K562 (cell line): ENCODE results near the gene PRRT2. TPM values are rescaled to one million over a fixed set of nuclear protein-coding genes. Genes with fewer than 3 reads are reported as not detected.
A peak's percentile ranks its signal among the peaks of the same experiment; 100 is the strongest.

ENCODE experiments used
- ATAC-seq: fragments of 200-7000 bp; cut with Tn5 transposase; 3 replicates; pipeline ENCODE4 v1.9.1; 2020; ENCODE audit warnings: moderate library complexity
- BruUV-seq: library from RNA; stranded (reverse); fragments of 400-500 nt; replicated peaks from 2 replicates; lab custom pipeline; 2021; lab: Mats Ljungman, UMichigan
- CTCF ChIA-PET: fragments of 300-600 bp; formaldehyde crosslinking; extraction: SDS; loops from one replicate; lab custom pipeline; 2021; ENCODE audit warnings: low intra/inter-chr PET ratio; lab: Yijun Ruan, JAX
- POLR2A ChIA-PET: fragments of 300-600, 350-650 bp; sonication (Branson Sonifier 250); formaldehyde crosslinking; extraction: SDS; loops from one replicate; lab custom pipeline; 2021; ENCODE audit warnings: antibody characterized with exemption, inconsistent platforms; lab: Yijun Ruan, JAX
- DNase-seq, 4 experiments: peaks; one replicate each; pipeline versions ENCODE4 v3.0.0 to v3.0.0-alpha.2; 2011 to 2018; ENCODE audit warnings: low spot score in 3 of 4, mixed read lengths in 3 of 4; ENCODE audit errors: extremely low read depth in 1 of 4
- FAIRE-seq: peaks from 2 replicates; lab custom pipeline; 2011; peaks lifted over from hg19 to GRCh38; lab: Jason Lieb, UNC
- H2AFZ ChIP-seq: 2 replicates; pipeline ENCODE4 v1.6.0; 2011; ENCODE audit warnings: low read depth, low read length, control low read depth, inconsistent platforms
- H3K27ac ChIP-seq: fragments of 200-600 bp; 3 replicates; pipeline ENCODE4 v1.8.0; 2011; ENCODE audit warnings: low read depth, mild to moderate bottlenecking, control low read depth, inconsistent platforms, low read length, moderate library complexity, mixed read lengths; ENCODE audit errors: extremely low read depth
- H3K27me3 ChIP-seq, 2 experiments: fragments of 300-600 bp in 1 of 2; 2 replicates in 1 of 2; 3 replicates in 1 of 2; pipeline versions ENCODE4 v1.6.0 to v1.8.0; 2011; ENCODE audit warnings: inconsistent platforms in 2 of 2, low read length in 2 of 2, mild to moderate bottlenecking in 1 of 2, mixed read lengths in 1 of 2, moderate library complexity in 1 of 2; ENCODE audit not compliant: control insufficient read depth in 2 of 2, insufficient read depth in 2 of 2
- H3K36me3 ChIP-seq: fragments of 300-600 bp; 3 replicates; pipeline ENCODE4 v1.8.0; 2011; ENCODE audit warnings: mild to moderate bottlenecking, low read length, inconsistent platforms; ENCODE audit not compliant: control insufficient read depth, insufficient read depth
- H3K4me1 ChIP-seq, 2 experiments: fragments of 200-600 bp in 1 of 2; replicated peaks in 1 of 2; 2 replicates in 1 of 2; 3 replicates in 1 of 2; pipeline versions ENCODE4 v1.5.1 to v1.8.0; 2011; ENCODE audit warnings: inconsistent platforms in 2 of 2, low read length in 2 of 2, mild to moderate bottlenecking in 1 of 2, mixed read lengths in 1 of 2, moderate library complexity in 1 of 2; ENCODE audit not compliant: control insufficient read depth in 2 of 2, insufficient read depth in 2 of 2
- H3K4me2 ChIP-seq: 2 replicates; pipeline ENCODE4 v1.6.1; 2011; ENCODE audit warnings: low read length, control low read depth, inconsistent platforms, mixed read lengths; ENCODE audit not compliant: insufficient read depth
- H3K4me3 ChIP-seq: fragments of 200-600 bp; sonication (generic), shearing (Covaris generic); 2 replicates; pipeline ENCODE4 v1.5.1; 2016; ENCODE audit warnings: control low read depth, inconsistent platforms
- H3K79me2 ChIP-seq: fragments of 200-600 bp; 3 replicates; pipeline ENCODE4 v1.8.0; 2011; ENCODE audit warnings: low read length, inconsistent platforms; ENCODE audit not compliant: control insufficient read depth, insufficient read depth
- H3K9ac ChIP-seq, 2 experiments: 2 replicates each; pipeline versions ENCODE4 v1.6.0 to v1.6.1; 2011; ENCODE audit warnings: low read depth in 2 of 2, low read length in 2 of 2, control low read depth in 1 of 2, inconsistent platforms in 1 of 2, mild to moderate bottlenecking in 1 of 2, mixed read lengths in 1 of 2; ENCODE audit not compliant: insufficient read depth in 1 of 2
- H3K9me1 ChIP-seq: one replicate; pipeline ENCODE4 v1.6.0; 2011; ENCODE audit warnings: inconsistent platforms, mild to moderate bottlenecking, low read length, moderate library complexity; ENCODE audit not compliant: control insufficient read depth, insufficient read depth
- H3K9me3 ChIP-seq: replicated peaks from 2 replicates; pipeline ENCODE4 v1.5.1; 2011; ENCODE audit warnings: low read depth, low read length, inconsistent platforms; ENCODE audit not compliant: control insufficient read depth, insufficient read depth
- H4K20me1 ChIP-seq: replicated peaks from 2 replicates; pipeline ENCODE4 v1.6.1; 2011; ENCODE audit warnings: low read length, inconsistent platforms, mixed read lengths; ENCODE audit not compliant: control insufficient read depth, insufficient read depth
- BDP1 ChIP-seq: IDR thresholded peaks from 3 replicates; pipeline ENCODE4 v1.6.1; 2011; ENCODE audit not compliant: insufficient read length, insufficient read depth
- GTF2A2 ChIP-seq: IDR thresholded peaks from 2 replicates; pipeline ENCODE4 v1.6.1; 2016; ENCODE audit warnings: mild to moderate bottlenecking, missing genetic modification characterization, missing compliant biosample characterization
- HOMEZ ChIP-seq: fragments of 250-450 bp; sonication (Bioruptor Pico); IDR thresholded peaks from 2 replicates; pipeline ENCODE4 v1.4.0; 2020; ENCODE audit warnings: mild to moderate bottlenecking, moderate library complexity
- LARP7 ChIP-seq: fragments of 450-650 bp; IDR thresholded peaks from 2 replicates; pipeline ENCODE4 v1.6.1; 2016
- NELFE ChIP-seq: IDR thresholded peaks from 2 replicates; pipeline ENCODE4 v1.6.1; 2011; ENCODE audit warnings: mild to moderate bottlenecking; ENCODE audit not compliant: insufficient read depth, insufficient read length
- PBX2 ChIP-seq, 2 experiments: IDR thresholded peaks in 1 of 2; conservative IDR thresholded peaks in 1 of 2; 2 replicates each; pipeline ENCODE4 v1.6.1; 2016; ENCODE audit warnings: low read depth in 2 of 2, mild to moderate bottlenecking in 1 of 2, missing compliant biosample characterization in 1 of 2, missing genetic modification characterization in 1 of 2, moderate library complexity in 1 of 2
- ZBTB8A ChIP-seq: fragments of 450-650 bp; IDR thresholded peaks from 2 replicates; pipeline ENCODE4 v1.6.1; 2018; ENCODE audit warnings: mild to moderate bottlenecking, moderate library complexity; ENCODE audit not compliant: partially characterized antibody
- ZKSCAN8 ChIP-seq: fragments of 200-800 bp; sonication (Bioruptor generic); IDR thresholded peaks from 2 replicates; pipeline ENCODE4 v1.6.1; 2016; ENCODE audit warnings: missing genetic modification characterization, missing compliant biosample characterization
- ZNF41 ChIP-seq: fragments of 250-450 bp; sonication (Bioruptor Pico); conservative IDR thresholded peaks from 2 replicates; pipeline ENCODE4 v1.4.0; 2020; ENCODE audit warnings: mild to moderate bottlenecking
- WGBS: fragments of 100-300 bp; shearing (Covaris generic); methylation state at CpG from one replicate; pipeline ENCODE4 v1.1.6; 2016; ENCODE audit warnings: low coverage, mixed read lengths; ENCODE audit not compliant: insufficient coverage; ENCODE audit errors: missing lambda C conversion rate; 5-methylcytosine and 5-hydroxymethylcytosine counted together
- in situ Hi-C: fragments of 300-500 bp; cut with MboI; formaldehyde crosslinking; loops from 4 replicates; pipeline ENCODE4 v1.15.0; 2018; ENCODE audit warnings: inconsistent platforms, mixed read lengths
- intact Hi-C: fragments of 100-400 bp; cut with micrococcal nuclease; formaldehyde crosslinking; loops from 2 replicates; pipeline ENCODE4 v1.14.2; 2022
- polyA plus RNA-seq, 8 experiments: library from polyadenylated mRNA; depleted of rRNA in 4 of 8; stranded (reverse) in 5 of 8; unstranded in 3 of 8; fragments of >200 nt; fragmentation: Nextera tagmentation in 2 of 8; fragmentation: Illumina TruSeq in 1 of 8; extraction: Ambion mirVana in 2 of 8; extraction: Trizol in 1 of 8; gene quantifications; 2 replicates each; pipeline versions ENCODE4 v1.2.1 to v1.2.3, GENCODE V29; 2011 to 2014; ENCODE audit warnings: inconsistent platforms in 1 of 8, missing spikeins in 1 of 8
- total RNA-seq, 7 experiments: library from RNA; depleted of rRNA in 6 of 7; stranded (reverse); fragments of >200 nt in 6 of 7; fragmentation: Illumina TruSeq in 2 of 7; extraction: Trizol in 2 of 7; gene quantifications; 2 replicates each; pipeline versions ENCODE4 v1.2.1 to v1.2.3, GENCODE V29; 2011 to 2021; ENCODE audit warnings: low replicate concordance in 1 of 7
- TF ChIP-seq, protein P1 (sequence below): fragments of 250-450 bp; sonication (Bioruptor Pico); IDR thresholded peaks from 2 replicates; pipeline ENCODE4 v1.5.0; 2022; ENCODE audit warnings: mild to moderate bottlenecking

Gene PRRT2
- total and polyA plus RNA-seq, 9 of the 15 experiments (the other 6 are each of a cell fraction or from before 2014, with no cell fraction given) = 0.11 to 1.0 (median 0.42) TPM; not detected in 2

DNA sequence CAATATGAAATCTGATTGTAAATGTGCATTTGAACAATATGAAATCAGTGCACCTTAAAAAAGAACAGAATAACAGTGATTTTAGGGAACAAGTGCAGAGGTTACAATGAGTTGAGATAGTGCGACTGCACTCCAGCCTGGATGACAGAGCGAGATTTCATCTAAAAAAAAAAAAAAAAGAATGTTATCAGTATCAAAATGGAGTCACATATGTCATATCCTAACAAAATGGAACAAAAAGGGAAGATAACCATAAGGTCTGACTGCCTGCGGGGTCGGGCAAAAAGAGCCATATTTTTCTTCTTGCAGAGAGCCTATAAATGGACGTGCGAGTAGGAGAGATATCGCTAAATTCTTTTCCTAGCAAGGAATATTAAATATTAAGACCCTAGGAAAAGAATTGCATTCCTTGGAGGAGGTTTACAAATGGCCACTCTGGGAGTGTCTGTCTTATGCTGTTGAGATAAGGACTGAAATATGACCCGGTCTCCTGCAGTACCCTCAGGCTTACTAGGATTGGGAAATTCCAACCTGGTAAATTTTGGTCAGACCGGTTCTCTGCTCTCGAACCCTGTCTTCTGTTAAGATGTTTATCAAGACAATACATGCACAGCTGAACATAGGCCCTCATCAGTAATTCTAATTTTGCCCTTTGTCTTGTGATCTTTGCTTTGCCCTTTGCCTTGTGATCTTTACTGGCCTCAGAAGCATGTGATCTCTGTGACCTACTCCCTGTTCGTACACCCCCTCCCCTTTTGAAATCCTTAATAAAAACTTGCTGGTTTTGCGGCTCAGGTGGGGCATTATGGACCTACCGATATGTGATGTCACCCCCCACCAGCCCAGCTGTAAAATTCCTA is 28.7 kb upstream of the PRRT2 start (continued):
- TF ChIP-seq HOMEZ (CRISPR knock-in tag) (peak; percentile 81; the same call in 1 of the 2 replicates), ZKSCAN8 (CRISPR knock-in tag) (peak; percentile 84; the same call in 1 of the 2 replicates), ZNF41 (peak; percentile 92)
- TF ChIP-seq, protein P1, sequence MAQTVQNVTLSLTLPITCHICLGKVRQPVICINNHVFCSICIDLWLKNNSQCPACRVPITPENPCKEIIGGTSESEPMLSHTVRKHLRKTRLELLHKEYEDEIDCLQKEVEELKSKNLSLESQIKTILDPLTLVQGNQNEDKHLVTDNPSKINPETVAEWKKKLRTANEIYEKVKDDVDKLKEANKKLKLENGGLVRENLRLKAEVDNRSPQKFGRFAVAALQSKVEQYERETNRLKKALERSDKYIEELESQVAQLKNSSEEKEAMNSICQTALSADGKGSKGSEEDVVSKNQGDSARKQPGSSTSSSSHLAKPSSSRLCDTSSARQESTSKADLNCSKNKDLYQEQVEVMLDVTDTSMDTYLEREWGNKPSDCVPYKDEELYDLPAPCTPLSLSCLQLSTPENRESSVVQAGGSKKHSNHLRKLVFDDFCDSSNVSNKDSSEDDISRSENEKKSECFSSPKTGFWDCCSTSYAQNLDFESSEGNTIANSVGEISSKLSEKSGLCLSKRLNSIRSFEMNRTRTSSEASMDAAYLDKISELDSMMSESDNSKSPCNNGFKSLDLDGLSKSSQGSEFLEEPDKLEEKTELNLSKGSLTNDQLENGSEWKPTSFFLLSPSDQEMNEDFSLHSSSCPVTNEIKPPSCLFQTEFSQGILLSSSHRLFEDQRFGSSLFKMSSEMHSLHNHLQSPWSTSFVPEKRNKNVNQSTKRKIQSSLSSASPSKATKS (CRISPR knock-in tag) = peak; percentile 84

DNA sequence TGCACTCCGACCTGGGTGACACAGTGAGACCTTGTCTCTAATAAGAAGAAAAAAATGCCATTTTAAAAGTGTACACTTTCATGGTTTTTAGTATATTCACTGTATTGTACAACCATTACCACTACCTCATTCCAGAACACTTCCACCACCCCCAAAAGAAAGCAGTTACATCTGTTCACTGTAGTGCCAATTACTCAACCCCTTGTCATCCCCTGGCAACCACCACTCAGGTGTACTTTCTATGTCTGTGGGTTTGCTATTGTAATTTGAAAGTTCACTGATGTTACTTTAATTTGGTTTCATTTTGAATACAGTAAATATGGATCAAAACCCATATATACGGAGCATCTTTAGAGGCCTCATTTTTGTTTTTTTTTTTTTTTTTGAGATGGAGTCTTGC is 27.8 kb upstream of the PRRT2 start:
- H3K79me2 ChIP-seq = no peaks in the 10 kb centered on the region
- ChIA-PET POLR2A (interaction anchor here (2.3 kb wide), 1 partner anchor 10 kb away, joined by 10 read pairs; no protein-coding TSS in a partner anchor), CTCF (no interaction called here)
- FAIRE-seq (no peak), DNase-seq (no peak), ATAC-seq (no peak)
- H3K9me1 ChIP-seq = no peaks in the 10 kb centered on the region
- no TSS peak for BruUV-seq
- no peaks in the 10 kb centered on the region for H3K36me3 ChIP-seq
- intact Hi-C loops (loop anchor here (10.0 kb wide), 1 partner anchor 79 kb away; no protein-coding TSS in a partner anchor), in situ Hi-C loops (no loop called here)
- 86% methylated on average over 2 of the region's 2 CpGs for WGBS
- H3K9ac ChIP-seq = no peak overlapping the region
- H3K27ac ChIP-seq = no peak overlapping the region
- no peak overlapping the region for H2AFZ ChIP-seq
- no peak overlapping the region for H3K4me2 ChIP-seq
- H3K4me1 ChIP-seq = peaks cover 6 to 8% of the 10 kb centered on the region in 2 experiments; a peak in 3 of 5 replicates
- H3K9me3 ChIP-seq = no peaks in the 10 kb centered on the region
- no peak overlapping the region for H3K4me3 ChIP-seq
- 0 out of 2 replicates have a peak, but pooled peaks cover 3% of the 10 kb centered on the region for H4K20me1 ChIP-seq
- peaks cover 15 to 18% of the 10 kb centered on the region in 2 experiments for H3K27me3 ChIP-seq
- TF ChIP-seq GTF2A2 (tag) (no peak), PBX2 (CRISPR knock-in tag; IDR thresholded peaks at IDR 0.05; ENCODE audit: low read depth) (no peak), PBX2 (tag; conservative IDR thresholded peaks at IDR 0.05; ENCODE audit: low read depth) (no peak), NELFE (no peak), BDP1 (no peak), ZBTB8A (no peak), LARP7 (no peak)
